Activated CD4-positive, alpha-beta T cell treated with anti-CD3 and anti-CD28 coated beads for 24 hours (primary cell): Measurements from ENCODE around the gene EML1.

Experiments used
- DNase-seq, 2 donors: peaks; one replicate each; pipeline ENCODE4 v3.0.0-alpha.2; 2020; ENCODE audit warnings: low read depth in 2 of 2

The EML1 gene

DNA sequence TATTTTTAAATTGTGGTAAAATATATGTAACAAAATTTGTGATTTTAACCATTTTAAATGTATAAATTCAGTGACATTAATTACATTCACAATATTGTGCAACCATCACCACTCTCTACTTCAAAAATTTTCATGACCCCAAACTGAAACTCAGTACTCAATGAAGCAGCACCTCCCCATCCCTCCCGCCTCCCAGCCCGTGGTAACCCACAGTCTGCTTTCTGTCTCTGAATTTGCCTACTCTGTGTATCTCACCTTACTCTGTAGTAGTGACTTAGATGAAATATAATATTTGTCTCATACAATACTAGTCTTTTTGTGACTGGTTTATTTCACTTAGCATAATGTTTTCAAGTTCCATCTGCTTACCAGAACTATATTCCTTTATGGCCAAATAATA, 36.2 kb downstream of the EML1 start:
- no peak for DNase-seq

- no peak for DNase-seq
These were observed 38.1 kb downstream of the EML1 start for GRCh38 chr14:99831303-99831702.

GRCh38 chr14:99831903-99832685, 38.9 kb downstream of the EML1 start:
- no peak for DNase-seq

- DNase-seq = no peak
These were observed 44.6 kb downstream of the EML1 start for GRCh38 chr14:99837822-99838221.

DNA sequence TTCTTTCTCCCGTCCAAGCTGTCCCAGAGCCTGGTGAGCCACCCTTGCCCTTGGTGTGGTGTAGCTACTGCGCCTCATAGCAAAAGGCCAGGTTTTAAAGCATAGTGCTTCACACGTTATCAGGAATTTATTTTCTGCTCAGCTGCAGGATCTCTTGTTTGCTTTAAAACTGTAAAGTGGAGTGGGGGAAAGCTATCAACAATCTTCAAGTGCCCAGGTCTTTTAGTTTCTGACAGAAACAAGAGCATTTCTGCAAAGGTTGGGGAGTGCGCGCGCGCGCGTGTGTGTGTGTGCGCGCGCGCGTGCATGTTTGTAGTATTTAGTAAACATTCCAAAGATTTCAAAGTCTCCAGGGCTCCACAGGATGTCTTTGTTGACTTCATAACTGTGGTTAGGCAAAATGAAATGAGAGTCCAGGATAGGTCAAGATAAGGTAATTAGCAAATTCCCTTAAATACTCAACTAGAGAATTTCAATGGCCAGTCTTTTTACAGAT, 45.5 kb downstream of the EML1 start:
- DNase-seq = no peak

DNA sequence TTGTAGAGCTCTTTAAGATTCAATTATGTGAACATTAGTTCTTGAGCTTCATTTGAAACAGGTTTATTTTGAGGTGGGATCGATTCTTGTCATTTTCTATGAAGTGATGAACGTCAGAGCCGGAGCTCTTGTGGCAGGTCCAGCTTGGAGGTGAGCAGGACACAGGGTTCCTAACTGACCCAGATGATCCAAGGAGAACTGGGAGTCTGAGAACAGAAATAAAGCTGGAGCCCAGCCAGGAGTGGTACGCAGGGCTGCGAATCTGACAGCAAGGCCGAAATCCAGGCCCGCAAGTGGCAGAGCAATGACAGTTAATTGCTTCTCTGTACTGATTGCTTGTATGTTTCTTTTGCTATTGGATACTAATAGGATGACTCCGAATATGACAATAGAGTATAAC, 46.5 kb downstream of the EML1 start:
- DNase-seq = no peak

GRCh38 chr14:99840265-99840664, 47.1 kb downstream of the EML1 start:
- no peak for DNase-seq

GRCh38 chr14:99840774-99841305, 47.6 kb downstream of the EML1 start:
- no peak for DNase-seq

GRCh38 chr14:99841436-99842071, 48.3 kb downstream of the EML1 start:
- no peak for DNase-seq

DNA sequence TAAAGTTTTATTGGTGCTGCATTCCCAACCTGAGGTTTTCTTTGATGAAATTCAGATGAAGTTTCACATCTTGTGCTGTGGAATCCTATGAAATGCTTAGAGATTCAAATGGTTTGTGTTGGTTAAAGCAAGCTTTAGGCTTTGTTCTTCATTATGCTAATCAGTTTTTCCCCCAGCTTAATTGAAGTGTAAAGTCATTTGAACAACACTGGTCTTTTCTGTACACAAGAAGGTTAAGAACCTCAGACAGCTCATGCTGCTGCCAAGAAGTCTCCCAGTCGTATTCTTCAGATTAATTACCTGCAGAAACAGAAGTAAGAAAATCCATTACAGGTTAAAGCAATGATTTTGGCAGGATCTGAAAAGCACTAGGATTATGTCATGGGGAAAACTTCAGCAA, 48.9 kb downstream of the EML1 start:
- no peak for DNase-seq

- DNase-seq = no peak
These were observed 53.6 kb downstream of the EML1 start for GRCh38 chr14:99846808-99847207.

- no peak for DNase-seq
These were observed 57.5 kb downstream of the EML1 start for GRCh38 chr14:99850709-99851108.

DNA sequence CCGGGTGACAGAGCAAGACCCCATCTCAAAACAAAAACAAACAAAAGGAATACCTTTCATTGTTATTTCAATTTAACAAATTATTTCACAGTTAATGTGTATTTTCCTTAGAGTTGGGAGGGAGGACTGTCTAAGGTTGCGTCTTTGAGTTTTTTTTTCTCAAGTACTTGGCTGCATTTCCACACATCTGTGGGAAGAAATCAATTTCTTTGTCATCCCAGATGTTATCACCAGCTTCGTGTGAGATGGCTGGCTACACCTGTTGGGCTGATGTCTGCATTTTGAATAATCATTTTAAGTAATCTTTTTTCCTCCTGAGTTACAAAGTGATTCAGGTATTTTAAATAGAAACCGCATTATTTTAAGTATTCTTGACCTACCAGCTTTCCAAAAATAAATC, 59.4 kb downstream of the EML1 start:
- DNase-seq = no peak

DNA sequence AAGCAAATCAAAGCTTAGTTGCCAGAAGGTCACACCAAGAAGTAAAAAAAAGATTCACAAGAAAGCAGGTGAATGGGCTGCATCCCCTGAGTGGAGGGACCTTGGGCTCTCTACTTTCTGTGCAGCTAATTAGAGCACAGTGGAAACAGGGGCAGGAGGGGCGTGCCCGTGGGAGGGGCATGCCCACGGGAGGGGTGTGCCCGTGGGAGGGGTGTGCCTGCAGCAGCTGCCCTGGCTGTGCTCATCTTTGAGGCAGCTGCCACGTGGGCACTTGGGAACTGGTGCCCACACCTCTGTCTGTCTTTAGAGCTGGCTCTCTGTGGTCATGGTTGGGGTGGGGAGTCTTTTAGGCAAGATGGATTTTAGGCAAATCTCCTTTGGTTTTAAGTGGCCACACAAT, 60.0 kb downstream of the EML1 start:
- DNase-seq = no peak

GRCh38 chr14:99854831-99855230, 61.6 kb downstream of the EML1 start:
- no peak for DNase-seq

- no peak for DNase-seq
These were observed 62.1 kb downstream of the EML1 start for GRCh38 chr14:99855271-99855670.

DNA sequence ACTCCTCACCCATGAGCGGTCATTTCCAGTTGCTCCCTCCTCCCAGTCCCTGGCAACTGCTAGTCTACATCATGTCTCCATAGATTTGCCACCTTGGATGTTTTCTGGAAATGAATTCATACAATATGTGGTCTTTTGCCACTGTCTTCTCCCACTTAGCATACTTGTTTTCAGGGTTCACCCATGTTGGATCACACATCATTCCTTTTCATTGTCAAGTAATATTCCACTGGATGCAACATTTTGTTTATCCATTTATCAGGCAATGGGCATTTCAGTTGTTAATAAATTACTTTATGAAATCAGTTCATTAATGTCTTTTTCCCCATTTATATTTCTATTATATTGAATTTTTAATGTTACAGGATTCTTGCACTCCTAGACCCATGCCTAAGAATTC, 64.3 kb downstream of the EML1 start:
- DNase-seq = no peak

DNA sequence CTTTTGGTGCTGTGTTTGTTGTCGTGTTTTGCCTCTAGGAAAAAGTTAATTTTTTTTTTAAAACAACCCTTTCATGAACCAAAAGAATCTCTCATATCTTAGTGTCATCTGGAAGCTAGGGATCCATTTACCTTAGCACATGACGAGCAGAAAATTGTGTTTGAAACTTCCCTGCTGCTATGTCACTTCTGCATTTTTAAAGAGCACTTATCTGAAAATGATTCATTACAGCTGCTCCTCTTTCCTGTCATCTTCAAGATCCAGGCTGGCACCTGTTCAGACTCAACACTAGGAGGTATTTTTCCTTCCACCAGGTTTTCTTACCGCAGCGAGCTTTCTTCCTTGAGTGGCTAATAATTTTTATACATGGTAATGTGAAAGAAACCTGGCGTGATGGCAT, 67.0 kb downstream of the EML1 start:
- DNase-seq = no peak

- no peak for DNase-seq
These were observed 68.9 kb downstream of the EML1 start for GRCh38 chr14:99862136-99862535.

- DNase-seq = no peak
These were observed 69.8 kb downstream of the EML1 start for GRCh38 chr14:99863059-99863458.

DNA sequence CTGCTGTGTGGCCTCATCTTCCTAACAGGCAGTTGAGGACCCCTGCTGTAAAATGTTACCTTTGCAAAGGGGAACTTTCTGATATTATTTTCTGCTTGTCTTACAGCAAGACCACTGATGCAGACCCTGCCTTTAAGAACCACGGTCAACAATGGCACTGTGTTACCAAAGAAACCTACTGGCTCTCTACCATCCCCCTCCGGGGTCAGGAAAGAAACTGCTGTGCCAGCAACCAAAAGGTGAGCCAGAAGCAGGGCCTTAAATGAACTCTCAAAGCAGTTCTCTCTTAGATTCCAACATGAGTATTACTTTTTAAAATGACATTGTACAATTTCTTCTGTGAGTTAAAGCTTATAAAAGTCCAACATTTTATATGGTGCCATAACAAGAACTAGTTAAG, 72.2 kb downstream of the EML1 start:
- DNase-seq = no peak

DNA sequence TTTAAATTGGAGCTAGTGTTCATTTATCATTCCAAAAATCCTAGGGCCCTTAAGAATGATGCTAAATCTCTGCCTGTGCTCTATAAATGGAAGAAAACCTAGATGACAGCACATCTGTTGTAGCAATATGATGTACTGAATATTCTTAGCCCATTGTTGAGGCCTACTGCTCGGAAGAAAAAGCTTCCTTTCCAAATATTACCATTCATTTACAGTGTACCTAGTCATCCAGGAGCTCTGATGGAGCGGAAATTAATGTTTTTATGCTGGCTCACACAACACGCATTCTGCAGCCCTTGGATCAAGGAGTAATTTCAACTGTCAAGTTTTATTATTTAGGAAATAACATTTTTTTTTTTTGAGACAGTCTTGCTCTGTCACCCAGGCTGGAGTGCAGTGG, 77.4 kb downstream of the EML1 start:
- DNase-seq = no peak

DNA sequence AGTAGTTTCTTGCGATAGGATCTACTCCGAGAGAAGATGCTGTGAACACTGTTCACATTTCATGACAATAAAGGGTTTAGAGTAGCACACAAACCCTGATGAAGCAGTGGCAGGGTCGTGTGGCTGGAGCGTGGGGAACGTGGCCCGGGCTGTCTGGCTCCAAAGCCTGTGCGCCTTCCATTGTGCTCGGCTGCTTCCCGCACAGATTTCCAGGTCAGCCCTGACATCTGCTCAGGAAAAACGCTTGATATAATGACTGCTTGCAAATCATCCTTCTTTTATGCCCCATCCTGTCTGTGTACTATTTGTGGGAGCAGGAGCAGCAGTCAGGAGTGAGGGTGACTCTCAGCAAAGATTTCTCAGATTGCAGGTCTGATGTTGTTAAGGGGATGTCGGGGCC, 78.6 kb downstream of the EML1 start:
- no peak for DNase-seq
